IMR-90 (cell line): ENCODE data around the gene RBMS3. TPM values are rescaled to one million over a fixed set of nuclear protein-coding genes. Genes with fewer than 3 reads are reported as not detected.

Source experiments
- ATAC-seq: fragments of 200-7000 bp; cut with Tn5 transposase; 2 replicates; pipeline ENCODE4 v1.9.1; 2020; ENCODE audit warnings: low read depth, mild to moderate bottlenecking, moderate library complexity
- BruUV-seq: library from RNA; stranded (reverse); fragments of 400-500 nt; replicated peaks from 2 replicates; lab custom pipeline; 2021; lab: Mats Ljungman, UMichigan
- CTCF ChIA-PET: fragments of 300-600 bp; formaldehyde crosslinking; extraction: SDS; loops from one replicate; lab custom pipeline; 2021; ENCODE audit warnings: antibody characterized with exemption; lab: Yijun Ruan, JAX
- POLR2A ChIA-PET: fragments of 300-600 bp; sonication (Branson Sonifier 250); formaldehyde crosslinking; loops from one replicate; lab custom pipeline; 2022; ENCODE audit warnings: antibody characterized with exemption; ENCODE audit not compliant: unreplicated experiment; lab: Charles Lee
- DNase-seq: peaks from one replicate; pipeline ENCODE4 v3.0.0; 2013
- H2AFZ ChIP-seq: replicated peaks from 2 replicates; pipeline ENCODE3; 2013; ENCODE audit warnings: low read length, mild to moderate bottlenecking; ENCODE audit not compliant: poor library complexity
- H2AK5ac ChIP-seq: 2 replicates; pipeline ENCODE4 v1.6.1; 2013; ENCODE audit warnings: low read depth, low read length, inconsistent platforms
- H2AK9ac ChIP-seq: replicated peaks from 2 replicates; pipeline ENCODE3; 2013; ENCODE audit warnings: mild to moderate bottlenecking, low read depth, low read length, moderate library complexity; ENCODE audit not compliant: poor library complexity
- H2BK120ac ChIP-seq: 2 replicates; pipeline ENCODE4 v1.6.1; 2013; ENCODE audit warnings: low read depth, low read length, inconsistent platforms
- H2BK15ac ChIP-seq: 3 replicates; pipeline ENCODE4 v1.6.1; 2013; ENCODE audit warnings: low read depth, low read length, inconsistent platforms
- H2BK20ac ChIP-seq: 2 replicates; pipeline ENCODE4 v1.6.1; 2013; ENCODE audit warnings: low read depth, mild to moderate bottlenecking, inconsistent platforms, low read length, moderate library complexity
- H2BK5ac ChIP-seq: 2 replicates; pipeline ENCODE4 v1.6.1; 2013; ENCODE audit warnings: mild to moderate bottlenecking, low read depth, low read length, inconsistent platforms; ENCODE audit not compliant: poor library complexity, severe bottlenecking
- H3K14ac ChIP-seq: replicated peaks from 2 replicates; pipeline ENCODE4 v1.6.1; 2013; ENCODE audit warnings: low read depth, low read length, inconsistent platforms
- H3K18ac ChIP-seq: 2 replicates; pipeline ENCODE4 v1.6.1; 2013; ENCODE audit warnings: low read depth, low read length, control low read depth
- H3K23ac ChIP-seq: 2 replicates; pipeline ENCODE4 v1.6.1; 2013; ENCODE audit warnings: low read depth, low read length, inconsistent platforms
- H3K27ac ChIP-seq: 2 replicates; pipeline ENCODE4 v1.5.1; 2013; ENCODE audit warnings: mild to moderate bottlenecking, control low read depth, low read length; ENCODE audit not compliant: insufficient read depth
- H3K27me3 ChIP-seq: 2 replicates; pipeline ENCODE4 v1.6.1; 2013; ENCODE audit warnings: low read length; ENCODE audit not compliant: control insufficient read depth, insufficient read depth
- H3K36me3 ChIP-seq: 2 replicates; pipeline ENCODE4 v1.6.1; 2013; ENCODE audit warnings: low read length, mixed read lengths; ENCODE audit not compliant: control insufficient read depth, insufficient read depth
- H3K4ac ChIP-seq: 2 replicates; pipeline ENCODE4 v1.6.1; 2013; ENCODE audit warnings: low read depth, low read length, inconsistent platforms
- H3K4me1 ChIP-seq: 2 replicates; pipeline ENCODE4 v1.6.1; 2013; ENCODE audit warnings: low read length, mixed read lengths; ENCODE audit not compliant: control insufficient read depth, insufficient read depth
- H3K4me2 ChIP-seq: 2 replicates; pipeline ENCODE4 v1.6.1; 2013; ENCODE audit warnings: low read depth, mild to moderate bottlenecking, control low read depth, low read length, moderate library complexity
- H3K4me3 ChIP-seq: 2 replicates; pipeline ENCODE4 v1.5.1; 2013; ENCODE audit warnings: low read depth, mild to moderate bottlenecking, control low read depth, low read length, moderate library complexity; ENCODE audit not compliant: insufficient read depth
- H3K56ac ChIP-seq: 2 replicates; pipeline ENCODE4 v1.6.1; 2013; ENCODE audit warnings: low read length, inconsistent platforms; ENCODE audit not compliant: insufficient read depth; ENCODE audit errors: extremely low read depth
- H3K79me1 ChIP-seq, 2 experiments: 2 replicates each; pipeline ENCODE4 v1.6.1; 2013; ENCODE audit warnings: low read length in 2 of 2, inconsistent platforms in 1 of 2, low read depth in 1 of 2
- H3K9ac ChIP-seq: 2 replicates; pipeline ENCODE4 v1.6.1; 2013; ENCODE audit warnings: low read depth, low read length, control low read depth
- H3K9me1 ChIP-seq: 2 replicates; pipeline ENCODE4 v1.6.1; 2013; ENCODE audit warnings: low read length, inconsistent platforms; ENCODE audit not compliant: insufficient read depth
- H3K9me3 ChIP-seq: 2 replicates; pipeline ENCODE4 v1.6.1; 2013; ENCODE audit warnings: low read length; ENCODE audit not compliant: control insufficient read depth, insufficient read depth
- H4K20me1 ChIP-seq: 2 replicates; pipeline ENCODE4 v1.6.1; 2013; ENCODE audit warnings: low read length, inconsistent platforms; ENCODE audit not compliant: insufficient read depth
- H4K5ac ChIP-seq: 2 replicates; pipeline ENCODE4 v1.6.1; 2013; ENCODE audit warnings: mild to moderate bottlenecking, low read depth, low read length, control low read depth
- H4K8ac ChIP-seq, 2 experiments: 2 replicates each; pipeline ENCODE4 v1.6.1; 2013; ENCODE audit warnings: low read depth in 2 of 2, low read length in 2 of 2, control low read depth in 1 of 2, inconsistent platforms in 1 of 2
- H4K91ac ChIP-seq: 2 replicates; pipeline ENCODE4 v1.6.1; 2013; ENCODE audit warnings: low read depth, low read length, inconsistent platforms; ENCODE audit not compliant: insufficient read depth
- MXI1 ChIP-seq: IDR thresholded peaks from 2 replicates; pipeline ENCODE4 v1.6.1; 2012; ENCODE audit warnings: low read depth, mild to moderate bottlenecking, low read length, moderate library complexity, borderline replicate concordance
- NFE2L2 ChIP-seq: fragments of 150-350 bp; IDR thresholded peaks from 2 replicates; pipeline ENCODE4 v1.6.1; 2016; ENCODE audit warnings: low read depth, mild to moderate bottlenecking, low read length
- WGBS, 2 experiments: methylation state at CpG; one replicate each; pipeline versions ENCODE4 v1.1.5 to v1.1.7; 2013; ENCODE audit warnings: missing lambda C conversion rate in 2 of 2; ENCODE audit not compliant: insufficient read length in 1 of 2; ENCODE audit errors: extremely low coverage in 2 of 2; 5-methylcytosine and 5-hydroxymethylcytosine counted together
- dilution Hi-C: fragments of 300-500 bp; cut with HindIII; formaldehyde crosslinking; loops from one replicate; pipeline ENCODE4 v1.14.3; 2018; ENCODE audit warnings: low sequenced_read_pairs; ENCODE audit not compliant: unreplicated experiment
- in situ Hi-C: fragments of 300-500 bp; cut with MboI; formaldehyde crosslinking; loops from 3 replicates; pipeline ENCODE4 v1.14.3; 2019; ENCODE audit warnings: low sequenced_read_pairs, inconsistent platforms, mixed read lengths
- intact Hi-C: fragments of 100-400 bp; cut with micrococcal nuclease; formaldehyde crosslinking; loops from 2 replicates; pipeline ENCODE4 v1.10.0; 2022
- polyA plus RNA-seq, 3 experiments: library from polyadenylated mRNA; depleted of rRNA; stranded (reverse); fragments of >200 nt; gene quantifications; 2 replicates each; pipeline ENCODE4 v1.2.3, GENCODE V29; 2012; ENCODE audit warnings: low replicate concordance in 1 of 3
- total RNA-seq: library from RNA; depleted of rRNA; stranded (reverse); fragments of >200 nt; gene quantifications from 2 replicates; pipeline ENCODE4 v1.2.3, GENCODE V29; 2012

The RBMS3 gene
- total and polyA plus RNA-seq, 2 of the 4 experiments (the other 2 are of a cell fraction): 15.2 to 127 TPM

DNA sequence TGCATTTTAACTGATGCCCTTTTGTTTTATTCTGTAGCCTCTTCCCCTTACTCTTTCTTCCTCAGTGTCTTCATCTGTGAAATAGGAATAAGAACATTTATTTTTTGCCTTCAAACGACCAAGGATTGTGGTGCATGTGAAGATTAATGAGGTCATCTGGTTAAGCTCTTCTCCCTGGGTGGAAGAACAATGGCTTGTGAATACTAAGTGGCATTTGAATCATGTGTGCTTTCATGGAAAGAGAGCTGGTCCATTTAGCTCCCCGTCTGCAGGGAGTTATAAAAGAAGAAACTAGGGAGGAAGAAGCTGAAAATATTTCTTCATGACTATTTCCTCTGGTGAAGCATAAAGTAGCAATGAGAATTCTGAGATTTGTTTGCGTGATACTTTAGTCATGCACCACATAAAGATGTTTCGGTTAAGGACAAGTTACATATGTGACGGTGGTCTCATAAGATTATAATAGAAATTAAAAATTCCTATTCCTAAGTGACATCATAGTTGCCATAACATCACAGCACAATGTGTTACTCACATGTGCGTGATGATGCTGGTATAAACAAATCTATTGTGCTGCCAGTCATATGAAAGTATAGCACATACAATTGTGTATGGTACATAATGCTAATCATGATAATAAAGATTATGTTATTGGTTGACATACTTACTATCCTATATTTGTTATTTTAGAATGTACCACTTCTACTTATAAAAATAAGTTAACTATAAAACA, 374.3 kb downstream of the RBMS3 start:
- Histone ChIP-seq H3K4ac (no peak overlapping the region), H3K9ac (no peak overlapping the region), H3K79me1 (peaks cover 10 to 29% of the 10 kb centered on the region in 2 experiments), H3K27me3 (no peaks in the 10 kb centered on the region), H4K91ac (no peak overlapping the region), H4K20me1 (no peaks in the 10 kb centered on the region), H2AK5ac (no peak overlapping the region), H3K18ac (no peak overlapping the region), H3K9me3 (no peaks in the 10 kb centered on the region), H3K36me3 (no peaks in the 10 kb centered on the region; the same call in 1 of the 2 replicates), H3K9me1 (peaks cover 7% of the 10 kb centered on the region), H2BK120ac (no peak overlapping the region), H3K4me1 (peaks cover 3% of the 10 kb centered on the region), H4K8ac (no peak overlapping the region), H2AFZ (no peak overlapping the region), H3K4me2 (no peak overlapping the region), H3K27ac (no peak overlapping the region), H4K5ac (peak overlapping the region; percentile 43; the same call in 1 of the 2 replicates), H2BK5ac (no peak overlapping the region), H3K14ac (no peak overlapping the region), H3K4me3 (no peak overlapping the region), H3K23ac (no peak overlapping the region), H2BK15ac (no peak overlapping the region), H3K56ac (peak overlapping the region; percentile 21; the same call in 1 of the 2 replicates), H2BK20ac (no peak overlapping the region), H2AK9ac (no peak overlapping the region)
- ChIA-PET POLR2A (no interaction called here), CTCF (interaction anchor here (0.6 kb wide), 2 partner anchors 939 to 1895 kb away, joined by 3 read pairs; no protein-coding TSS in a partner anchor)
- in situ Hi-C loops: no loop called here
- no CpG with 5 or more reads among the region's 6 CpGs for WGBS, 2 experiments
- TF ChIP-seq MXI1 (no peak), NFE2L2 (no peak)
- DNase-seq (no peak), ATAC-seq (no peak)
- intact Hi-C loops: no loop called here
- dilution Hi-C loops: no loop called here
- no TSS peak for BruUV-seq
